OCI-LY1 (cell line): ENCODE data around the gene SLC22A23.

Experiments
- CTCF ChIP-seq: fragments of 200-600 bp; sonication (generic), shearing (Covaris generic); IDR thresholded peaks from 2 replicates; pipeline ENCODE4 v1.5.1; 2017; ENCODE audit warnings: mild to moderate bottlenecking, antibody characterized with exemption, low read length, moderate library complexity, mixed read lengths
- EZH2 ChIP-seq: fragments of 200-600 bp; sonication (generic), shearing (Covaris generic); IDR thresholded peaks from 2 replicates; pipeline ENCODE4 v1.8.0; 2017; ENCODE audit warnings: borderline replicate concordance, mixed run types, mild to moderate bottlenecking, antibody characterized with exemption, low read length, moderate library complexity, mixed read lengths

GRCh38 chr6:3251462-3252314, 205.2 kb downstream of the SLC22A23 start:
- peak; percentile 93 for TF ChIP-seq CTCF
- no peak for TF ChIP-seq EZH2
